Mucosa of rectum (tissue), 2 donors: ENCODE measurements around the gene MSI2.
A peak's percentile ranks its signal among the peaks of the same experiment; 100 is the strongest.

ENCODE experiments used
- H3K27ac ChIP-seq, 2 donors: one replicate each; pipeline ENCODE4 v1.7.0; 2013; ENCODE audit warnings: inconsistent platforms in 2 of 2, low read depth in 2 of 2, low read length in 2 of 2
- H3K27me3 ChIP-seq, 2 donors: one replicate each; pipeline ENCODE4 v1.7.0; 2013; ENCODE audit warnings: low read length in 2 of 2; ENCODE audit not compliant: control insufficient read depth in 2 of 2, insufficient read depth in 2 of 2
- H3K36me3 ChIP-seq, 2 donors: one replicate each; pipeline ENCODE4 v1.7.0; 2013; ENCODE audit warnings: low read length in 2 of 2; ENCODE audit not compliant: control insufficient read depth in 2 of 2, insufficient read depth in 2 of 2
- H3K4me1 ChIP-seq, 2 donors: one replicate each; pipeline ENCODE4 v1.7.0; 2013; ENCODE audit warnings: low read length in 2 of 2, mild to moderate bottlenecking in 1 of 2; ENCODE audit not compliant: control insufficient read depth in 2 of 2, insufficient read depth in 2 of 2
- H3K4me3 ChIP-seq, 2 donors: one replicate each; pipeline ENCODE4 v1.7.0; 2013; ENCODE audit warnings: low read length in 2 of 2
- H3K9ac ChIP-seq, 2 donors: one replicate each; pipeline ENCODE4 v1.7.0; 2013; ENCODE audit warnings: low read length in 2 of 2, low read depth in 1 of 2, mild to moderate bottlenecking in 1 of 2
- H3K9me3 ChIP-seq, 2 donors: one replicate each; pipeline ENCODE4 v1.7.0; 2013; ENCODE audit warnings: low read length in 2 of 2; ENCODE audit not compliant: control insufficient read depth in 2 of 2
- donor health status: healthy.
- donor health status: Normal muscosa, but diverticular disease.

MSI2 gene

GRCh38 chr17:57438066-57438731 is 181.9 kb downstream of the MSI2 start:
- no peaks in the 10 kb centered on the region for H3K36me3 ChIP-seq
- H3K4me3 ChIP-seq = no peak overlapping the region
- H3K27ac ChIP-seq = no peak overlapping the region

DNA sequence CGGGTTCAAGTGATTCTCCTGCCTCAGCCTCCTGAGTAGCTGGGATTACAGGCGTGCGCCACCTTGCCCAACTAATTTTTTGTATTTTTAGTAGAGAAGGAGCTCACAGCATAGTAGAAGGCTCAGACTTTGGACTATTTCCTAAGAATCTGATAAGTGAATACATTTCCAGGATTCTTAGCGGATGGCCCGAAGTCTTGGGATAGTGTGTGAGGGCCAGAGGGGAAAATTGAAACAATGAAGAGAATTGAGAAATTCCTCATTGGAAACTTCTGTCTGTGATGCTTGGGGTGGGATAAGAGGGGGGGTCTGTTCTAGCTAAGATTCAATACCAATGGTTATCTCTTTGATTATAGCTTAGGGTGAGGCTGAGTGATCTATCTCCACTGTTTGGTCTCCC is 183.3 kb downstream of the MSI2 start:
- Histone ChIP-seq H3K4me3 (no peak overlapping the region), H3K9me3 (no peaks in the 10 kb centered on the region), H3K36me3 (no peaks in the 10 kb centered on the region), H3K4me1 (peaks cover 20 to 21% of the 10 kb centered on the region in 2 donors), H3K27ac (no peak overlapping the region), H3K9ac (no peak overlapping the region), H3K27me3 (no peaks in the 10 kb centered on the region)

More at GRCh38 chr17:57438066-57438731, 181.9 kb downstream of the MSI2 start:
- no peaks in the 10 kb centered on the region for H3K27me3 ChIP-seq
- H3K9ac ChIP-seq = no peak overlapping the region
- H3K9me3 ChIP-seq = no peaks in the 10 kb centered on the region
- H3K4me1 ChIP-seq = peaks cover 16 to 21% of the 10 kb centered on the region in 2 donors

- H3K27me3 ChIP-seq = no peaks in the 10 kb centered on the region
- H3K9ac ChIP-seq = peak overlapping the region in 1 of 2 donors; percentile 28
- H3K9me3 ChIP-seq = no peaks in the 10 kb centered on the region
- H3K4me3 ChIP-seq = no peak overlapping the region
- no peaks in the 10 kb centered on the region for H3K36me3 ChIP-seq
- H3K4me1 ChIP-seq = peaks cover 20 to 21% of the 10 kb centered on the region in 2 donors
- H3K27ac ChIP-seq = peak overlapping the region; percentile 15 to 56
Measured at GRCh38 chr17:57440522-57441269, 184.4 kb downstream of the MSI2 start.

DNA sequence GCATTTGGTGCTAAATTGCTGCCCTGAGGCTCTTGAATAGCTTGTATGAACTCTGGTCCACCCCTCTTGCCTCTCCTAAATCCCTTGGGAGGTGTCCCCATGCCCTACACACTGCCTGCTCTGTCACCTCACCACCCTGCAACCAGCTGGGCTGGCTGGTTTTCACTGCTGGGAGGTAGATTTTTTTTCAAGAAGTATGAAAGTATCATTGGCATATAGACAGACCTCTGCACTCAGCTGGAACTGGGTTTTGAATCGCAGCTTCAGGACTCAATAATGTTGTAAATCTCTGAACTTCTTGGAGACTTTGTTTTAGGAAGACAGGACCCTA is 184.9 kb downstream of the MSI2 start:
- peaks cover 20 to 21% of the 10 kb centered on the region in 2 donors for H3K4me1 ChIP-seq
- H3K9ac ChIP-seq = no peak overlapping the region
- no peaks in the 10 kb centered on the region for H3K9me3 ChIP-seq
- no peak overlapping the region for H3K4me3 ChIP-seq
- H3K36me3 ChIP-seq = no peaks in the 10 kb centered on the region
- no peaks in the 10 kb centered on the region for H3K27me3 ChIP-seq
- peak overlapping the region; percentile 5 to 56 for H3K27ac ChIP-seq

DNA sequence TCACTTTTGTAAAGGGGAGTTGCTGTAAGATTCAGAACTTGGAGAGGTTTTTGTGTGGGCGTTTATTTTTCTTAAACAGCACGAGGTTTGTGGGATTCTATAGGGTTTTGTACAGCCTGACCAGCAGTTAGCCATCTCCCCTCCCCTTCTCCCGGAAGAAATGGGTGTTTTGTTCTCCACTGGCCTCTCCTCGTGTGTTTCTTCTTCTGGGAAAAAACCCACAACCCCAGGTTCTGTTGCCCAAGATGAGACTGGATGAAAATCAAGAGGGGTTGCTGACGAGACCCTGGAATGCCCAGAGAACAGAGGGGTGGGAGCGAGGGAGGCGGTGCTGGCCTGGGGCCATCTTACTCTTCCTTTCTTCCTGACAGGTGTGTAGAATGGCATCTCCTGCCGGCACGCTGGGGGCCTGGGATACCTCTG is 186.1 kb downstream of the MSI2 start:
- Histone ChIP-seq H3K4me3 (no peak overlapping the region), H3K36me3 (no peaks in the 10 kb centered on the region), H3K27ac (no peak overlapping the region), H3K9ac (no peak overlapping the region), H3K27me3 (no peaks in the 10 kb centered on the region), H3K9me3 (no peaks in the 10 kb centered on the region), H3K4me1 (peaks cover 16 to 19% of the 10 kb centered on the region in 2 donors)

DNA sequence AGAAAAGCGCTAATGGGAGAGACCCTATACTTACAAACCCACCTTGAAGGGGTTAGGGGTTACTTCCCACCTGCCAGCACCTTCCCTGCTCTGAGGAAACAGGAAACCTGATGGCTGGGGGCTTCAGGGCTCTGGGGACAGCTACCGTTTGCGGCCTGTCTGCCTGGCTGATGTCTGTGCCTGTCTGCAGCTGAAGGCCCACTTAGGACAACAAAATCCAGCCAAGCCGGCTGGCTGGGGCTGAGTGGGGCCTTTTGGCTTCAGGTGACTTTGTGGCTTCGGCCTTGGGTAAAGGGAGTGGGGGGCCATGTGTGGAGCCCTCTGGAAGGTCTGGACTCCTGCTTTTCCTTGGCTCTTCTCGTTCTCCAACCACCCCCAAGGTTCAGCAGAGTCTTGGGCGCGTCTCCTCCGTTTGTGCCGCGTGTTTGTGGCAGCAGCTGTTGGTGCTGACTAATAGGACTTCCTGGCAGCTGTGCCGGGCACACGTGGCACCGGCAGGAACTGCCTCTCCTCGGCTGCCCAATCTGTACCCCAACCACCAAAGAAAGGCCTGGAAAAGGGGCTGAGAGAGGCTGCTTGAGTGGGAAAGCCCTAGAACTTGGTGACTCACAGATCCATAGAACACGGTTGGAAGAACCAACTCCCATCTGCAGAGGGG is 186.7 kb downstream of the MSI2 start:
- peaks cover 16 to 19% of the 10 kb centered on the region in 2 donors for H3K4me1 ChIP-seq
- no peaks in the 10 kb centered on the region for H3K27me3 ChIP-seq
- H3K4me3 ChIP-seq = no peak overlapping the region
- H3K27ac ChIP-seq = peak overlapping the region in 1 of 2 donors; percentile 11
- H3K36me3 ChIP-seq = no peaks in the 10 kb centered on the region
- H3K9me3 ChIP-seq = no peaks in the 10 kb centered on the region
- H3K9ac ChIP-seq = no peak overlapping the region

GRCh38 chr17:57443781-57444180 is 187.5 kb downstream of the MSI2 start:
- H3K4me3 ChIP-seq = no peak overlapping the region
- H3K4me1 ChIP-seq = peaks cover 16 to 19% of the 10 kb centered on the region in 2 donors
- no peaks in the 10 kb centered on the region for H3K9me3 ChIP-seq
- no peaks in the 10 kb centered on the region for H3K36me3 ChIP-seq
- no peak overlapping the region for H3K27ac ChIP-seq
- no peak overlapping the region for H3K9ac ChIP-seq
- H3K27me3 ChIP-seq = no peaks in the 10 kb centered on the region

- no peak overlapping the region for H3K27ac ChIP-seq
- H3K4me1 ChIP-seq = peaks cover 15 to 21% of the 10 kb centered on the region in 2 donors
- no peaks in the 10 kb centered on the region for H3K27me3 ChIP-seq
- H3K9me3 ChIP-seq = no peaks in the 10 kb centered on the region
- H3K36me3 ChIP-seq = no peaks in the 10 kb centered on the region
- H3K4me3 ChIP-seq = no peak overlapping the region
- no peak overlapping the region for H3K9ac ChIP-seq
Measured at GRCh38 chr17:57444682-57445450, 188.5 kb downstream of the MSI2 start.

DNA sequence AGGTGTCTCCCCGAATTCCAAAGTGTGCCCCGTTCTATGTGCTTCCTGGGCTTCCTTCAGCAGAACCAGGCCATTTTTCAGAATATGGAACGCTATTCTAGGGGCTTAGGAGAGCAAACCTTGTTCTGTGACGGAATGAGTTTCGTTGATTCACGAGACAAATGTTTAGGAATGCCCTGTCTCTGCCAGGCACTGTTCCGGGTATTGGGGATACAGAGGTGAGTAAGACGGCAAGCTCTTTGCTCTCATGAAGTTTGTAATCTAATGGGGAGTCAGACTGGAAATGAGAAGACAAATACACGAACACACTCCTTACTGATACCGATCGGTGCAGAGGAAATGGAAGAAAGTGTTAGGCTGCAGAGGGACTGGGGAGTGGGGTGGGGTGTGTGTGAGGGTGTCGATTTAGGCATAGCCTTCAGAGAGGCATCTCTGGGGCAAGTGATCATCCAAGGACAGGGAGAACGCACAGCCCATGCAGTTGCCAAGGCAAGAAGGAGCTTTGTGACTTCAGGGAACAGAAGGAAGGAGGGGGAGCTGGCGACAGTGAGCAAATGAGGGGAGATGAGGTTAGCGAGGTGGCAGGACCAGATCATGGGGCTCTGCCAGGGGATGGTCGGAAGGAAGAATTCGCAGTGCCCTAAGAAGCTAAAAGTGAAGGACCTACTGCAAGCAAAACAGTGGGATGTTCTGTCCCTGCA is 189.6 kb downstream of the MSI2 start:
- Histone ChIP-seq H3K36me3 (no peaks in the 10 kb centered on the region), H3K4me3 (no peak overlapping the region), H3K9me3 (no peaks in the 10 kb centered on the region), H3K4me1 (peaks cover 7 to 10% of the 10 kb centered on the region in 2 donors), H3K9ac (no peak overlapping the region), H3K27ac (no peak overlapping the region), H3K27me3 (no peaks in the 10 kb centered on the region)
